ENCODE results near the gene VAMP2. TPM values are rescaled to one million over a fixed set of nuclear protein-coding genes. Genes with fewer than 3 reads are reported as not detected.
A peak's percentile ranks its signal among the peaks of the same experiment; 100 is the strongest.
"Not testable (repeated sequence)": the region's sequence is repeated elsewhere in the genome, so short reads cannot be mapped to it uniquely, and the experiment has no call there.

The VAMP2 gene
- total RNA-seq, 2 experiments from 2014 or later = 116 to 118 TPM

DNA sequence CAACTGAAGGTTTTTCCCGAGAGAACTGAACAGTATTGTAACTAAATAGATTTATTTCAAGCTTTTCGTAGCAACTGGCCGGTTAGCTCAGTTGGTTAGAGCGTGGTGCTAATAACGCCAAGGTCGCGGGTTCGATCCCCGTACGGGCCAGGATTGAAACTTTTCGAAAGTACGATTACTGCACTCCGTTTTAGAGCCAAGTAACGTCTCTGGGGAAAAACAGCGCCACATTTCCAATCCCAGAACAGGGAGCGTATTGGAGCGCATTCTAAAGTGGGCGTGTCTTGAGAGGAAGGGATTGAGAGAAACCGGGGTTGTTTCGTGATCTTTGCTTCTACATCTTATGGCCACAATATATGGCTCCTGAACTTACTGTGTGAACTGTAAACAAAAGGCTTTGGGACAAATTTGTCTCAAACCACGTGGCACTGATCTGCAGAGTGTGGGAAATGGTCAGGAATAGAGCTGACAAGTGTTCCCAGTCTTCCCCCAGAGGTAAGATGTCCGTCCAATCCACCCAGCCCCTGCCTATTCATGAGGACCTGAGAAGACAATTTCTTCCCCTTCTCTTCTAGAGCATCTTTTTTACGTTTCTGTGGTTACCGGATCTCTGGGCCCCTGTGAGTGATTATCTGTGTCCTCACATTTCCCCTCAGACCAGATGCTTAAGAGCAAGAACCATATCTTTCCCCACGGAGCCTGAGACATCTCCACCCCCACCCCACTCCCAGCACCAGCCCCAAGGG, 24.9 kb upstream of the VAMP2 start:
- H3K4me1 Mint-ChIP-seq = peaks cover 14% of the 10 kb centered on the region
- peak; percentile 25 for ATAC-seq (ENCODE audit: low read depth)
- no peak overlapping the region for H3K27ac Mint-ChIP-seq
- peaks cover 4% of the 10 kb centered on the region for H3K27me3 Mint-ChIP-seq
- H3K36me3 Mint-ChIP-seq = no peaks in the 10 kb centered on the region
- POLR2A ChIA-PET = interaction anchor here (1.3 to 9.0 kb wide), 11 partner anchors 11 to 108 kb away, joined by 3 to 130 read pairs (median 13); partner anchors contain the start of genes AURKB, CTC1, PFAS and SLC25A35
- H3K9me3 Mint-ChIP-seq = no peaks in the 10 kb centered on the region
- no peak overlapping the region for H3K4me3 Mint-ChIP-seq
- peak; percentile 91 for DNase-seq

DNA sequence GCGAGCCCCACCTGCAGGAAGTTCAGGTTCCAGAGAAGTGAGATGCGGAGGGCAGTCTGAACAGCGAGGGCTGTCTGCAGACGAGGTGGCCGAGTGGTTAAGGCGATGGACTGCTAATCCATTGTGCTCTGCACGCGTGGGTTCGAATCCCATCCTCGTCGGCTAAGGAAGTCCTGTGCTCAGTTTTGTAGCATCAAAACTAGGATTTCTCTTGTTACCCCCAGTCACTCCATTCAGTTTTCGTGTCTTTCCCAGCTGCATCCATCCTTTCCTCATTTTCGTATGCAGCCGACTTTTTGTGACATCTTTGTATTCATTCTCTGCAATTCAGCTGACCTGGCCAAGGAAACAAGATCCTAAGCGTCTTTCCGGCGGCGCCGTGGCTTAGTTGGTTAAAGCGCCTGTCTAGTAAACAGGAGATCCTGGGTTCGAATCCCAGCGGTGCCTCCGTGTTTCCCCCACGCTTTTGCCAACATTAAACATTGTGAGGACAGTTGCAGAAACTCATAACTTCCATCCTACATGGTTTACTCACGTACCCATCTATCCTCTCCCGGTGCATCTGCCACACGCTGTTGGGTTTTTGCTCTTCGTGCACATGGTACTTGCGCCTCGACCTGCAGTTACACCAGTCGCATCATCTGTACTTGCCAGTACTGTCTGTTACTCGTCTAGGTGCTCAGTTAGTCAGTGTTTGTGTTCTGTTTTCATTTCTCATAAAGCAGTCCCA, 24.2 kb upstream of the VAMP2 start:
- no peaks in the 10 kb centered on the region for H3K36me3 Mint-ChIP-seq
- H3K27me3 Mint-ChIP-seq = peaks cover 9% of the 10 kb centered on the region
- peaks cover 14% of the 10 kb centered on the region for H3K4me1 Mint-ChIP-seq
- H3K27ac Mint-ChIP-seq = no peak overlapping the region
- POLR2A ChIA-PET = interaction anchor here (1.4 to 9.0 kb wide), 11 partner anchors 10 to 108 kb away, joined by 3 to 130 read pairs (median 20); partner anchors contain the start of genes AURKB, CTC1, PFAS and SLC25A35
- DNase-seq = peak; percentile 94
- H3K4me3 Mint-ChIP-seq = no peak overlapping the region
- ATAC-seq (ENCODE audit: low read depth) = peak; percentile 41
- H3K9me3 Mint-ChIP-seq = no peaks in the 10 kb centered on the region

DNA sequence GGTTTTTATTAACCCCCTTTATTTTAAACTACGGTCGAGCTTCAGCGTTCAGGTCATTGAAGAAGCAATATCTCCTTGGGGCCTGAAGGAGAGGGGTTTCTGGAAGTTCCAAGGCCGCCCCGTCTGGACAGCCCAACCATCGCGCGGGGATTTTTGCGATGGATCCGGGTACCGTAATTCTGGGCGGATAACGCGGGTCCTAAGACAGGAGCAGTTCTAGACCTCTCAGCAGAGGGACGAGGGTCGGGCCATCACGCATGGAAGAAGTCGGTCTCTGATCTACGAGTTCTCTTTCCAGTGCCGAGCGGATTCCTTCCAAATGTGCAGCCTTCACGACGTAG, 23.7 kb upstream of the VAMP2 start:
- peaks cover 10% of the 10 kb centered on the region for H3K27me3 Mint-ChIP-seq
- no peak for ATAC-seq (ENCODE audit: low read depth)
- no peaks in the 10 kb centered on the region for H3K36me3 Mint-ChIP-seq
- DNase-seq = no peak
- POLR2A ChIA-PET = interaction anchor here (1.4 to 9.0 kb wide), 9 partner anchors 10 to 67 kb away, joined by 3 to 130 read pairs (median 20); partner anchors contain the start of genes AURKB, CTC1, HES7 and PFAS
- no peak overlapping the region for H3K27ac Mint-ChIP-seq
- no peaks in the 10 kb centered on the region for H3K9me3 Mint-ChIP-seq
- H3K4me3 Mint-ChIP-seq = no peak overlapping the region
- peaks cover 16% of the 10 kb centered on the region for H3K4me1 Mint-ChIP-seq

- POLR2A ChIA-PET = interaction anchor here (1.0 to 9.0 kb wide), 10 partner anchors 9 to 66 kb away, joined by 3 to 130 read pairs (median 13); partner anchors contain the start of genes AURKB, CTC1, HES7 and PER1
- ATAC-seq (ENCODE audit: low read depth) = peak; percentile 3
- Mint-ChIP-seq H3K27ac (no peak overlapping the region), H3K27me3 (peaks cover 12% of the 10 kb centered on the region), H3K4me1 (peaks cover 13% of the 10 kb centered on the region), H3K9me3 (no peaks in the 10 kb centered on the region), H3K36me3 (no peaks in the 10 kb centered on the region), H3K4me3 (no peak overlapping the region)
- peak; percentile 96 for DNase-seq
Observed at GRCh38 chr17:8185582-8186445, 23.1 kb upstream of the VAMP2 start.

- Mint-ChIP-seq H3K36me3 (no peaks in the 10 kb centered on the region), H3K27ac (peak overlapping the region; percentile 79), H3K27me3 (peaks cover 5% of the 10 kb centered on the region), H3K4me1 (peaks cover 30% of the 10 kb centered on the region), H3K4me3 (peak overlapping the region; percentile 94), H3K9me3 (no peaks in the 10 kb centered on the region)
- ATAC-seq (ENCODE audit: low read depth) (no peak), DNase-seq (no peak)
- POLR2A ChIA-PET = interaction anchor here (0.6 to 2.4 kb wide), 11 partner anchors 9 to 118 kb away, joined by 3 to 15 read pairs (median 5); partner anchors contain the start of genes AURKB, PFAS and SLC25A35
Observed at GRCh38 chr17:8176998-8177731, 14.4 kb upstream of the VAMP2 start.

DNA sequence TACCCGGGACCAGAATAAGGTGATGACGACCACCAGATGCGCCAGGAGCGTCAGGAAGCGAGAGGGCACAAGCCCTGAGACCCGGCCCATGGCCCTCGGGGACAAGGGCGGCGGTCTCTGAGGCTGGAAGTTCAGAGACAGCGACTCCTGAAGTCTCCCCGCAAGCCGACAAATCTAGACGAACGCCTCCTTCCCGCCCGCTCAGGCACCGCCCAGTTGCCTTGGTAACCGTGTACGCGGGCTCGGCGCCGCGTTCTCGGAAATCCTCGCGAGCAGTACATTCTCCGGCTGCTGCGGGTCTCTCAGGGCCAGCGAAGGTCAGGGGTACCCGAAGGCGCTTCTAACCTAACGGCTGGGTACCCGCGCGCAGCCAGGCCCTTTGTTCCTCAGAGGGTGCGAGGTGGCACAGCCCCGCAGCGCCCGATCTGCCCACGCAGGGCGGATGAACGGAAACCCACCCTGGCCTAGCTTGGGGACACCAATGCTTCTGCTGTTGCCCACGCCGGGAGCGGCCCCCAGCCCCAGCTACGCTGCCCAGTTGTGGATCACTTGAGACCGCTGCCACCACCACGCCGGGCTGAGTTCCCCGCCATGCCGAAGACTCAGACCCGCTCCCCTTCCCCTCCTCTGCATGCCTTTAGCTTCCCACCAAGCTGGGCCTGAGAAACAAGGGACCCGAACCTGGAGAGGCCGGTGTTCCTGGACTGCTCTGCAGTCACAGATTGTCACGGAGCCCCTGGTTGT, 13.6 kb upstream of the VAMP2 start, which contains the start of gene TMEM107:
TSS of gene TMEM107 (minus strand) at position 184 of the 744 bp plus-strand sequence. CDS start at position 90, 94 bp downstream.
- peaks cover 28% of the 10 kb centered on the region for H3K4me1 Mint-ChIP-seq
- POLR2A ChIA-PET = interaction anchor here (0.6 to 2.4 kb wide), 13 partner anchors 10 to 119 kb away, joined by 3 to 15 read pairs (median 5); partner anchors contain the start of genes AURKB, PFAS and SLC25A35
- H3K36me3 Mint-ChIP-seq = no peaks in the 10 kb centered on the region
- H3K27ac Mint-ChIP-seq = peak within 1 kb of the TSS; percentile 90
- ATAC-seq (ENCODE audit: low read depth) = peak; percentile 51
- peak; percentile 89 for DNase-seq
- peaks cover 2% of the 10 kb centered on the region for H3K27me3 Mint-ChIP-seq
- no peaks in the 10 kb centered on the region for H3K9me3 Mint-ChIP-seq
- peak within 1 kb of the TSS; percentile 94 for H3K4me3 Mint-ChIP-seq

GRCh38 chr17:8175795-8176196, 13.0 kb upstream of the VAMP2 start:
- Mint-ChIP-seq H3K4me1 (peaks cover 28% of the 10 kb centered on the region), H3K27me3 (peaks cover under 1% of the 10 kb centered on the region), H3K9me3 (no peaks in the 10 kb centered on the region), H3K27ac (peak overlapping the region; percentile 90), H3K36me3 (no peaks in the 10 kb centered on the region), H3K4me3 (peak overlapping the region; percentile 94)
- POLR2A ChIA-PET = interaction anchor here (1.0 to 2.4 kb wide), 7 partner anchors 12 to 120 kb away, joined by 3 to 15 read pairs (median 5); partner anchors contain the start of genes AURKB, PFAS and SLC25A35
- ATAC-seq (ENCODE audit: low read depth) = peak; percentile 5
- DNase-seq = no peak

- POLR2A ChIA-PET = interaction anchor here (0.6 to 6.0 kb wide), 36 partner anchors 9 to 487 kb away, joined by 3 to 384 read pairs (median 5); partner anchors contain the start of genes ALOX12B, ALOXE3, AURKB and BORCS6
- H3K4me1 Mint-ChIP-seq = peaks cover 28% of the 10 kb centered on the region
- ATAC-seq (ENCODE audit: low read depth) (no peak), DNase-seq (no peak)
- H3K27me3 Mint-ChIP-seq = no peaks in the 10 kb centered on the region
- H3K9me3 Mint-ChIP-seq = no peaks in the 10 kb centered on the region
- H3K4me3 Mint-ChIP-seq = peak overlapping the region; percentile 84
- H3K27ac Mint-ChIP-seq = peak overlapping the region; percentile 97
- H3K36me3 Mint-ChIP-seq = no peaks in the 10 kb centered on the region
Observed at GRCh38 chr17:8173871-8174322, 11.1 kb upstream of the VAMP2 start.

- H3K4me1 Mint-ChIP-seq = peaks cover 28% of the 10 kb centered on the region
- H3K9me3 Mint-ChIP-seq = no peaks in the 10 kb centered on the region
- peak overlapping the region; percentile 97 for H3K27ac Mint-ChIP-seq
- H3K36me3 Mint-ChIP-seq = no peaks in the 10 kb centered on the region
- H3K27me3 Mint-ChIP-seq = no peaks in the 10 kb centered on the region
- DNase-seq (no peak), ATAC-seq (ENCODE audit: low read depth) (peak; percentile 84)
- H3K4me3 Mint-ChIP-seq = peak overlapping the region; percentile 84
- POLR2A ChIA-PET = interaction anchor here (0.6 to 6.0 kb wide), 41 partner anchors 10 to 486 kb away, joined by 3 to 384 read pairs (median 5); partner anchors contain the start of genes ALOX12B, ALOXE3, AURKB and BORCS6
Observed at GRCh38 chr17:8173056-8173870, 10.5 kb upstream of the VAMP2 start.

DNA sequence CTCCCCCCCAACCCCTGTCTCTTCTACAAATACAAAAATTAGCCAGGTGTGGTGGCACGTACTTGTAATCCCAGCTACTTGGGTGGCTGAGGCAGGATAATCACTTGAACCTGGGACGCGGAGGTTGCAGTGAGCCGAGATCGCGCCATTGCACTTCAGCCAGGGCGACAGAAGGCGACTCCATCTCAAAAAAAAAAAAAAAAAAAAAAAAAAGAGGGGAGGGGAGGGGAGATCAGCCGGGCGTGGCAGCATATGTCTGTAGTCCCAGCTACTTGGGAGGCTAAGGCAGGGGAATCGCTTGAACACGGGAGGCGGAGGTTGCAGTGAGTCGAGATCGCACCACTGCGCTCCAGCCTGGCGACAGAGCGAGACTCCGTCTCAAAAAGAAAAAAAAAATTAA, 7.4 kb upstream of the VAMP2 start:
- DNase-seq; H3K9me3 Mint-ChIP-seq; ATAC-seq (ENCODE audit: low read depth); H3K4me3 Mint-ChIP-seq; H3K36me3 Mint-ChIP-seq; H3K27ac Mint-ChIP-seq; H3K27me3 Mint-ChIP-seq: not testable (repeated sequence)
- H3K4me1 Mint-ChIP-seq = peaks cover 22% of the 10 kb centered on the region
- POLR2A ChIA-PET = interaction anchor here (6.0 kb wide), 1 partner anchor 13 kb away, joined by 384 read pairs; the partner anchor contains the start of genes PER1 and VAMP2

Data from activated naive CD8-positive, alpha-beta T cell treated with anti-CD3 and anti-CD28 coated beads, Interleukin-2, amount 10 ng/mL, durations not matched to agents 7 days and 5 days (primary cell).